Mesodermal cell (in vitro differentiated cells): Measurements from ENCODE around the gene FAM13A.

Experiments used
- H3K27ac ChIP-seq: 2 replicates; pipeline ENCODE4 v1.7.0; 2013; ENCODE audit warnings: mild to moderate bottlenecking, low read depth, low read length, moderate library complexity; ENCODE audit not compliant: severe bottlenecking
- H3K36me3 ChIP-seq: 2 replicates; pipeline ENCODE4 v1.7.1; 2013; ENCODE audit warnings: mild to moderate bottlenecking, low read length, moderate library complexity; ENCODE audit not compliant: control insufficient read depth, insufficient read depth
- H3K4me1 ChIP-seq: one replicate; pipeline ENCODE4 v1.7.1; 2013; ENCODE audit warnings: mild to moderate bottlenecking, low read length; ENCODE audit not compliant: insufficient read depth, control insufficient read depth, poor library complexity, severe bottlenecking
- H3K4me3 ChIP-seq: 2 replicates; pipeline ENCODE4 v1.7.0; 2013; ENCODE audit warnings: low read length, control low read depth, mild to moderate bottlenecking; ENCODE audit not compliant: insufficient read depth, poor library complexity, severe bottlenecking; ENCODE audit errors: extremely low read depth
- H3K9me3 ChIP-seq: 2 replicates; pipeline ENCODE4 v1.7.1; 2013; ENCODE audit warnings: mild to moderate bottlenecking, low read length, moderate library complexity; ENCODE audit not compliant: control insufficient read depth
- WGBS, 2 experiments: methylation state at CpG; one replicate each; pipeline ENCODE4 v1.1.5; 2013; ENCODE audit warnings: missing lambda C conversion rate in 2 of 2; ENCODE audit not compliant: insufficient coverage in 2 of 2; 5-methylcytosine and 5-hydroxymethylcytosine counted together

FAM13A gene

GRCh38 chr4:88786011-88786410 is 271.0 kb downstream of the FAM13A start:
- WGBS, 2 experiments = no CpG with 5 or more reads among the region's 1 CpG
- H3K36me3 ChIP-seq = peaks cover 17% of the 10 kb centered on the region

GRCh38 chr4:88780389-88780788 is 276.6 kb downstream of the FAM13A start:
- no peaks in the 10 kb centered on the region for H3K4me1 ChIP-seq
- H3K27ac ChIP-seq = no peak overlapping the region
- peaks cover 13% of the 10 kb centered on the region for H3K36me3 ChIP-seq
- no peak overlapping the region for H3K4me3 ChIP-seq
- no peaks in the 10 kb centered on the region for H3K9me3 ChIP-seq
- WGBS, 2 experiments = 100% methylated on average over 1 of the region's 1 CpG; no CpG with 5 or more reads in 1 of the 2 experiments

More at GRCh38 chr4:88786011-88786410, 271.0 kb downstream of the FAM13A start:
- Histone ChIP-seq H3K4me1 (peaks cover 3% of the 10 kb centered on the region), H3K4me3 (no peak overlapping the region), H3K9me3 (no peaks in the 10 kb centered on the region), H3K27ac (no peak overlapping the region)

GRCh38 chr4:88779431-88779830 is 277.6 kb downstream of the FAM13A start:
- WGBS, 2 experiments = 100% methylated on average over 2 of the region's 3 CpGs; no CpG with 5 or more reads in 1 of the 2 experiments
- peaks cover 13% of the 10 kb centered on the region for H3K36me3 ChIP-seq

GRCh38 chr4:88775529-88775928 is 281.5 kb downstream of the FAM13A start:
- Histone ChIP-seq H3K9me3 (no peaks in the 10 kb centered on the region), H3K36me3 (peaks cover 14% of the 10 kb centered on the region), H3K4me3 (no peak overlapping the region), H3K4me1 (no peaks in the 10 kb centered on the region), H3K27ac (no peak overlapping the region)
- WGBS, 2 experiments = 83 to 100% methylated on average over 1 of the region's 2 CpGs

More at GRCh38 chr4:88779431-88779830, 277.6 kb downstream of the FAM13A start:
- H3K27ac ChIP-seq = no peak overlapping the region
- no peak overlapping the region for H3K4me3 ChIP-seq
- no peaks in the 10 kb centered on the region for H3K4me1 ChIP-seq
- H3K9me3 ChIP-seq = no peaks in the 10 kb centered on the region

GRCh38 chr4:88775026-88775425 is 282.0 kb downstream of the FAM13A start:
- Histone ChIP-seq H3K4me3 (no peak overlapping the region), H3K9me3 (no peaks in the 10 kb centered on the region), H3K27ac (no peak overlapping the region), H3K36me3 (peaks cover 14% of the 10 kb centered on the region), H3K4me1 (no peaks in the 10 kb centered on the region)
- WGBS, 2 experiments = 82 to 90% methylated on average over 1 of the region's 1 CpG

GRCh38 chr4:88771883-88772450 is 285.0 kb downstream of the FAM13A start:
- no peak overlapping the region for H3K27ac ChIP-seq
- H3K4me1 ChIP-seq = no peaks in the 10 kb centered on the region
- 100% methylated on average over 1 of the region's 4 CpGs for WGBS, 2 experiments
- H3K9me3 ChIP-seq = no peaks in the 10 kb centered on the region
- H3K36me3 ChIP-seq = peaks cover 6% of the 10 kb centered on the region
- H3K4me3 ChIP-seq = no peak overlapping the region

- Histone ChIP-seq H3K36me3 (no peaks in the 10 kb centered on the region), H3K9me3 (no peaks in the 10 kb centered on the region), H3K27ac (no peak overlapping the region), H3K4me3 (no peak overlapping the region), H3K4me1 (no peaks in the 10 kb centered on the region)
- 80 to 100% methylated on average over 1 of the region's 2 CpGs for WGBS, 2 experiments
Measured at GRCh38 chr4:88765729-88766128, 291.3 kb downstream of the FAM13A start.

GRCh38 chr4:88763075-88763474 is 293.9 kb downstream of the FAM13A start:
- Histone ChIP-seq H3K27ac (no peak overlapping the region), H3K4me3 (no peak overlapping the region), H3K36me3 (no peaks in the 10 kb centered on the region), H3K9me3 (no peaks in the 10 kb centered on the region), H3K4me1 (peaks cover 17% of the 10 kb centered on the region)
- WGBS, 2 experiments = 92 to 100% methylated on average over 3 of the region's 6 CpGs

- WGBS, 2 experiments = 86 to 100% methylated on average over 1 of the region's 2 CpGs
- Histone ChIP-seq H3K4me3 (no peak overlapping the region), H3K36me3 (no peaks in the 10 kb centered on the region), H3K9me3 (no peaks in the 10 kb centered on the region), H3K4me1 (peaks cover 17% of the 10 kb centered on the region), H3K27ac (no peak overlapping the region)
Measured at GRCh38 chr4:88761861-88762523, 295.0 kb downstream of the FAM13A start.

- Histone ChIP-seq H3K27ac (no peak overlapping the region), H3K4me1 (peaks cover 17% of the 10 kb centered on the region), H3K9me3 (no peaks in the 10 kb centered on the region), H3K36me3 (no peaks in the 10 kb centered on the region), H3K4me3 (no peak overlapping the region)
- 89 to 100% methylated on average over 1 to 3 of the region's 3 CpGs for WGBS, 2 experiments
Measured at GRCh38 chr4:88761342-88761741, 295.6 kb downstream of the FAM13A start.

- Histone ChIP-seq H3K9me3 (no peaks in the 10 kb centered on the region), H3K4me1 (peaks cover 17% of the 10 kb centered on the region), H3K27ac (no peak overlapping the region), H3K36me3 (no peaks in the 10 kb centered on the region), H3K4me3 (no peak overlapping the region)
- WGBS, 2 experiments = no CpG with 5 or more reads among the region's 2 CpGs
Measured at GRCh38 chr4:88759895-88760290, 297.1 kb downstream of the FAM13A start.
